Caco-2 (cell line): ENCODE results near the gene LTBP1. TPM values are rescaled to one million over a fixed set of nuclear protein-coding genes. Genes with fewer than 3 reads are reported as not detected.

Experiments
- BruUV-seq: library from RNA; stranded (reverse); fragments of 400-500 nt; replicated peaks from 2 replicates; lab custom pipeline; 2021; lab: Mats Ljungman, UMichigan
- CTCF ChIA-PET: fragments of 300-600 bp; sonication (Branson Sonifier 250); formaldehyde crosslinking; loops from one replicate; lab custom pipeline; 2022; ENCODE audit warnings: antibody characterized with exemption; lab: Charles Lee
- POLR2A ChIA-PET: fragments of 300-600 bp; sonication (Branson Sonifier 250); formaldehyde crosslinking; loops from one replicate; lab custom pipeline; 2022; ENCODE audit warnings: antibody characterized with exemption; lab: Charles Lee
- DNase-seq, 2 experiments: peaks; one replicate each; pipeline versions ENCODE4 v3.0.0 to v3.0.0-alpha.2; 2020 to 2022
- H3K27me3 ChIP-seq: replicated peaks from 2 replicates; pipeline ENCODE4 v1.6.0; 2011; ENCODE audit warnings: low read length; ENCODE audit not compliant: control insufficient read depth, insufficient read depth
- H3K36me3 ChIP-seq: 2 replicates; pipeline ENCODE4 v1.5.1; 2011; ENCODE audit warnings: low read length; ENCODE audit not compliant: control insufficient read depth, insufficient read depth
- H3K4me1 ChIP-seq: fragments of 250-450 bp; sonication (Bioruptor Pico); 2 replicates; pipeline ENCODE4 v1.5.1; 2020; ENCODE audit warnings: mild to moderate bottlenecking
- H3K4me3 ChIP-seq: 2 replicates; pipeline ENCODE4 v1.5.1; 2011; ENCODE audit warnings: low read depth, mild to moderate bottlenecking, control low read depth, low read length
- H3K9me3 ChIP-seq: fragments of 250-450 bp; sonication (Bioruptor Pico); 2 replicates; pipeline ENCODE4 v1.5.1; 2020; ENCODE audit warnings: mild to moderate bottlenecking, moderate library complexity
- H3K27ac Mint-ChIP-seq: one replicate; pipeline ENCODE4 v1.8.0; 2022; ENCODE audit warnings: mixed read lengths; ENCODE audit not compliant: unreplicated experiment
- H3K27me3 Mint-ChIP-seq: one replicate; pipeline ENCODE4 v1.8.0; 2022; ENCODE audit warnings: mixed read lengths; ENCODE audit not compliant: insufficient read depth, unreplicated experiment
- H3K36me3 Mint-ChIP-seq: one replicate; pipeline ENCODE4 v1.8.0; 2022; ENCODE audit warnings: mild to moderate bottlenecking, mixed read lengths; ENCODE audit not compliant: insufficient read depth, unreplicated experiment
- H3K4me1 Mint-ChIP-seq: one replicate; pipeline ENCODE4 v1.8.0; 2022; ENCODE audit warnings: low read depth, mixed read lengths; ENCODE audit not compliant: unreplicated experiment
- H3K4me3 Mint-ChIP-seq: one replicate; pipeline ENCODE4 v1.8.0; 2022; ENCODE audit warnings: mild to moderate bottlenecking, moderate library complexity, mixed read lengths; ENCODE audit not compliant: unreplicated experiment
- H3K9me3 Mint-ChIP-seq: one replicate; pipeline ENCODE4 v1.8.0; 2022; ENCODE audit warnings: mixed read lengths; ENCODE audit not compliant: unreplicated experiment
- CTCF ChIP-seq, 2 experiments: fragments of 200-600 bp in 1 of 2; IDR thresholded peaks; 1 replicate in 1 of 2; 2 replicates in 1 of 2; pipeline versions ENCODE4 v1.5.1 to v1.8.0; 2011 to 2022; ENCODE audit warnings: antibody characterized with exemption in 1 of 2, control low read depth in 1 of 2, inconsistent platforms in 1 of 2, low read depth in 1 of 2, low read length in 1 of 2, mild to moderate bottlenecking in 1 of 2, moderate library complexity in 1 of 2; ENCODE audit not compliant: insufficient read depth in 1 of 2, severe bottlenecking in 1 of 2, unreplicated experiment in 1 of 2
- intact Hi-C: fragments of 100-400 bp; cut with micrococcal nuclease; formaldehyde crosslinking; loops from one replicate; pipeline ENCODE4 v1.10.0; 2022; ENCODE audit not compliant: unreplicated experiment
- total RNA-seq: library from RNA; stranded (reverse); gene quantifications from 2 replicates; pipeline ENCODE4 v1.2.3, GENCODE V29; 2022

The LTBP1 gene
- total RNA-seq, 1 experiment from 2014 or later = 64.2 TPM

- no peak for TF ChIP-seq CTCF (IDR thresholded peaks at IDR 0.05; ENCODE audit: insufficient read depth in 1 of 2, low read depth in 1 of 2, low read length in 1 of 2, severe bottlenecking in 1 of 2, unreplicated experiment in 1 of 2)
- peaks cover 19% of the 10 kb centered on the region for H3K4me1 Mint-ChIP-seq
- BruUV-seq = no TSS peak
- H3K27me3 ChIP-seq = no peaks in the 10 kb centered on the region
- peaks cover 1% of the 10 kb centered on the region for H3K36me3 Mint-ChIP-seq
- intact Hi-C loops = no loop called here
- H3K27me3 Mint-ChIP-seq = no peaks in the 10 kb centered on the region
- POLR2A ChIA-PET = no interaction called here
- no peaks in the 10 kb centered on the region for H3K36me3 ChIP-seq
- CTCF ChIA-PET = no interaction called here
- peaks cover 6% of the 10 kb centered on the region for H3K4me1 ChIP-seq
- H3K9me3 ChIP-seq = no peaks in the 10 kb centered on the region
- no peaks in the 10 kb centered on the region for H3K9me3 Mint-ChIP-seq
- H3K4me3 Mint-ChIP-seq = no peak overlapping the region
- no peak overlapping the region for H3K4me3 ChIP-seq
- no peak overlapping the region for H3K27ac Mint-ChIP-seq
- DNase-seq = no peak
Measured at GRCh38 chr2:32933756-32934095, 13.0 kb upstream of the LTBP1 start.

- Mint-ChIP-seq H3K4me3 (peak overlapping the region; percentile 10), H3K4me1 (peaks cover 30% of the 10 kb centered on the region)
- no peaks in the 10 kb centered on the region for H3K36me3 ChIP-seq
Measured at GRCh38 chr2:32937602-32938448, 8.9 kb upstream of the LTBP1 start.

DNA sequence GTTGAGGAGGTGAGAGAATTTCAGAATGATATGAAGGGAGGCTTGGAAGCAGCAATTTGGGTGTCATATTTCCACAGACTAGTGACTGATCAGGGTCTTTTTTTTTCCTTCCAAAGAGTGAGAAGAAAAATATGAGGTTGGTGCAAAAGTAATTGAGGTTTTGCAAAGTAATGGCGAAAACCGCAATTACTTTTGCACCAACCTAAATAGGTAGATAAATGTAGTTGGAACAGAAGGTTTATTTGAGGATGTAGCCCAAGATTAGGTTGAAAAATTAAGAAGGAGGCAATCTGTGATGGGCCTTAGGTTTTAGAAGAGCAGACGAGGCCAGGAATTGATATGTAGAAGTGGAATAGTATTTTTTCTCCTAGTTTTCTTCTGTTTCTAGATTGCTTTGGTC lies 7.8 kb upstream of the LTBP1 start:
- no peak overlapping the region for H3K4me3 Mint-ChIP-seq
- Histone ChIP-seq H3K27me3 (no peaks in the 10 kb centered on the region), H3K4me3 (no peak overlapping the region), H3K36me3 (no peaks in the 10 kb centered on the region), H3K9me3 (no peaks in the 10 kb centered on the region), H3K4me1 (peaks cover 19% of the 10 kb centered on the region)
- intact Hi-C loops = loop anchor here (2.0 kb wide), 1 partner anchor 166 kb away; no protein-coding TSS in a partner anchor
- CTCF ChIA-PET = no interaction called here
- TF ChIP-seq CTCF (IDR thresholded peaks at IDR 0.05; ENCODE audit: insufficient read depth in 1 of 2, low read depth in 1 of 2, low read length in 1 of 2, severe bottlenecking in 1 of 2, unreplicated experiment in 1 of 2) = no peak
- peaks cover 4% of the 10 kb centered on the region for H3K36me3 Mint-ChIP-seq
- no peaks in the 10 kb centered on the region for H3K27me3 Mint-ChIP-seq
- peak overlapping the region; percentile 14 for H3K27ac Mint-ChIP-seq
- BruUV-seq = no TSS peak
- H3K4me1 Mint-ChIP-seq = peaks cover 22% of the 10 kb centered on the region
- DNase-seq = no peak
- no peaks in the 10 kb centered on the region for H3K9me3 Mint-ChIP-seq
- POLR2A ChIA-PET = no interaction called here

More at GRCh38 chr2:32937602-32938448, 8.9 kb upstream of the LTBP1 start:
- ChIA-PET CTCF (interaction anchor here (1.1 kb wide), 1 partner anchor 458 kb away, joined by 4 read pairs; no protein-coding TSS in a partner anchor), POLR2A (no interaction called here)
- Mint-ChIP-seq H3K9me3 (no peaks in the 10 kb centered on the region), H3K36me3 (peaks cover 4% of the 10 kb centered on the region), H3K27me3 (no peaks in the 10 kb centered on the region), H3K27ac (no peak overlapping the region)
- Histone ChIP-seq H3K4me3 (no peak overlapping the region), H3K27me3 (no peaks in the 10 kb centered on the region), H3K9me3 (no peaks in the 10 kb centered on the region), H3K4me1 (peaks cover 14% of the 10 kb centered on the region)
- BruUV-seq = no TSS peak
- intact Hi-C loops = loop anchor here (2.0 kb wide), 1 partner anchor 165 kb away; no protein-coding TSS in a partner anchor
- TF ChIP-seq CTCF (IDR thresholded peaks at IDR 0.05; ENCODE audit: insufficient read depth in 1 of 2, low read depth in 1 of 2, low read length in 1 of 2, severe bottlenecking in 1 of 2, unreplicated experiment in 1 of 2) = no peak
- DNase-seq = peak; percentile 62 to 70
